H1 (cell line): ENCODE data around the gene GRIK4. TPM values are rescaled to one million over a fixed set of nuclear protein-coding genes. Genes with fewer than 3 reads are reported as not detected.

Experiments
- ATF2 ChIP-seq: IDR thresholded peaks from 2 replicates; pipeline ENCODE4 v1.6.1; 2012; ENCODE audit warnings: low read length, inconsistent platforms
- RBBP5 ChIP-seq: IDR thresholded peaks from 2 replicates; pipeline ENCODE4 v1.7.1; 2012; ENCODE audit warnings: low read depth, mild to moderate bottlenecking, inconsistent platforms, low read length, moderate library complexity, borderline replicate concordance
- polyA plus RNA-seq, 7 experiments: library from polyadenylated mRNA; depleted of rRNA in 3 of 7; stranded (reverse) in 5 of 7; unstranded in 2 of 7; fragments of >200 nt in 5 of 7; fragments of 200-250 nt in 2 of 7; gene quantifications; 1 replicate in 5 of 7; 2 replicates in 1 of 7; 4 replicates in 1 of 7; pipeline versions ENCODE4 v1.2.1 to v1.2.3, GENCODE V29; 2011 to 2013; ENCODE audit warnings: missing spikeins in 2 of 7, mixed read lengths in 2 of 7
- total RNA-seq: library from RNA; stranded (reverse); fragmentation: NEBNext Ultra II Directional; extraction: Animal tissue kit (Norgen Biotek cat#: 25700); gene quantifications from 2 replicates; pipeline ENCODE4 v1.2.1, GENCODE V29; 2021

GRIK4 gene
- total and polyA plus RNA-seq, 2 of the 8 experiments (the other 6 are each of a cell fraction or from before 2014, with no cell fraction given), result 1.2 to 2.9 TPM

- TF ChIP-seq RBBP5 (no peak), ATF2 (no peak)
- TF ChIP-seq, all 59 proteins: peak for 2
Measured at GRCh38 chr11:120696597-120697218, 185.2 kb downstream of the GRIK4 start (continued).
